Stimulated activated naive CD8-positive, alpha-beta T cell treated with anti-CD3 and anti-CD28 coated beads, Interleukin-15, Interleukin-2, amounts not matched to agents 100 ng/mL and 50 ng/mL, for 24 hours (primary cell): ENCODE results near the gene BORCS5.
"Not testable (repeated sequence)": the region's sequence is repeated elsewhere in the genome, so short reads cannot be mapped to it uniquely, and the experiment has no call there.

Experiments
- H3K27ac Mint-ChIP-seq: one replicate; pipeline ENCODE4 v1.8.0; 2021; ENCODE audit warnings: mild to moderate bottlenecking, mixed read lengths
- H3K27me3 Mint-ChIP-seq: one replicate; pipeline ENCODE4 v1.8.0; 2021; ENCODE audit warnings: mixed read lengths
- H3K36me3 Mint-ChIP-seq: one replicate; pipeline ENCODE4 v1.8.0; 2021; ENCODE audit warnings: low read depth, mixed read lengths
- H3K4me1 Mint-ChIP-seq: one replicate; pipeline ENCODE4 v1.8.0; 2021; ENCODE audit warnings: low read depth, mixed read lengths
- H3K4me3 Mint-ChIP-seq: one replicate; pipeline ENCODE4 v1.8.0; 2021; ENCODE audit warnings: mild to moderate bottlenecking, mixed read lengths
- H3K9me3 Mint-ChIP-seq: one replicate; pipeline ENCODE4 v1.8.0; 2021; ENCODE audit warnings: mixed read lengths

The BORCS5 gene

DNA sequence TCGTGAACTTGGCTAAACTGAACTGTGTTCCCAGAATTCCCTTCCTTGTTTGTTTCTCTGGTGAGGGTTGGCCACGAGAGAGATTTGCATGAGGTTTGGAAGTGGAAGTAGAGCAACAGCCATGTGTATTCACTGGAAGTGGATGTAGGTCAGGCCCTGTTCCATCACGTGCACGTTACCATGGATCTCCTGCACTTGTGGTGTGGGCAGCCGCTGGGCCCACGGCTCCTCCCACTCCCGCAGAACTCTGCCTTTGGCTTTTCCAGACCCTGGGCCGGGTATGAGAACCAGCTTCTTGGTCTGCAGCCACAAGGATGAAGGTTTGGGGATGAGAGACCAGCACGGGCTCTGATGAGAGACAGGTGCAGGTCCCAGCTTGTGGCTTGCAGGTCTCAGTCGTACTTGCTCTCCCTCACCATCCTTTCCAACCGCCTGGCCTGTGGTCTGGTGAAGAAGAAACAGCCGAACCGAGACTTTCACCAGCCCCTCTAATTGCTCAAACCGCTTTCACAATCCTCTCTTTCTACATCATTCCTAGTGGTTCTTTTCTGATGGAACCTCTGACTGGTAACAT, 110.9 kb downstream of the BORCS5 start:
- Mint-ChIP-seq H3K27ac (peak overlapping the region; percentile 93), H3K36me3 (peaks cover 66% of the 10 kb centered on the region), H3K9me3 (peaks cover 3% of the 10 kb centered on the region), H3K4me3 (peak overlapping the region; percentile 15), H3K27me3 (no peaks in the 10 kb centered on the region), H3K4me1 (peaks cover 83% of the 10 kb centered on the region)

DNA sequence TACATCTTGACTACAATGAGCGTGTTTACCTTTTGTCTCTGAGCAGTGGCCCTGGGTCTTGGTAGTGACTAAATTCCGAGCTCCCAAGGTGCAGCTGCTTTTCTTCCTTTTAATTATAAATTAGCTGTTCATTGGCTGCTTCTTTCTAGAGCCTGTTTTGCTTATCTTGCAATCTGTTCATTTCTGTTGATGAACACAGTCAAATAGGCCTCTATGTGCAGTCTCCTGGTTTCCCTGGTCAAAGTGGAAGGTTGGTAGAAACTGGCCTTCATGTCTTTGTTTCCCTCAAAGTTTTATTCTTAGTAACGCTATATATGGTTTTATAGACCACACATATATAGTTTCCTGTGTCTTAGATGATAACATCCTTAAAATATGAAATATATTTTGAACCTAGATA, 111.7 kb downstream of the BORCS5 start:
- Mint-ChIP-seq H3K27ac (peak overlapping the region; percentile 93), H3K4me1 (peaks cover 81% of the 10 kb centered on the region), H3K9me3 (peaks cover 3% of the 10 kb centered on the region), H3K36me3 (peaks cover 72% of the 10 kb centered on the region), H3K27me3 (no peaks in the 10 kb centered on the region), H3K4me3 (peak overlapping the region; percentile 38)

DNA sequence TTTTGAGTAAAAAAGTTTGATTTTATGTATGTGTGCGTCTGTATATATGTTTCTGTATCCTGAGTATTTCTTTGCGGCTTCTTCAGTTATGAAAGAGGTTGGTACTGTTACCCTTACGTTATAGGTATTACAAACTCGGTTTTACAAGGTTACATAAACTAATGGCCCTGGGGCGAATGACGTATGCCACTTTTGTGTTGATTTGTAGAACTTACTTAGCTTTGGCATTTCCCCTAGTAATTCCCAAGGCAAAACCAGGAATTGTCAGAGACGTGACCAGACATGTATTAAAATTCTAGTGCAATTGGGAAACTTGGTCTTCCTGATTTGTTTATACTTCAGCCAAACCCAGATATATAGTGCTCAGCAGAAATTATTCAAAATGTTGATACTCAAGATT, 112.5 kb downstream of the BORCS5 start:
- H3K4me1 Mint-ChIP-seq: peaks cover 85% of the 10 kb centered on the region
- H3K9me3 Mint-ChIP-seq: peaks cover 3% of the 10 kb centered on the region
- no peaks in the 10 kb centered on the region for H3K27me3 Mint-ChIP-seq
- H3K4me3 Mint-ChIP-seq: no peak overlapping the region
- H3K36me3 Mint-ChIP-seq: peaks cover 75% of the 10 kb centered on the region
- H3K27ac Mint-ChIP-seq: peak overlapping the region; percentile 26

DNA sequence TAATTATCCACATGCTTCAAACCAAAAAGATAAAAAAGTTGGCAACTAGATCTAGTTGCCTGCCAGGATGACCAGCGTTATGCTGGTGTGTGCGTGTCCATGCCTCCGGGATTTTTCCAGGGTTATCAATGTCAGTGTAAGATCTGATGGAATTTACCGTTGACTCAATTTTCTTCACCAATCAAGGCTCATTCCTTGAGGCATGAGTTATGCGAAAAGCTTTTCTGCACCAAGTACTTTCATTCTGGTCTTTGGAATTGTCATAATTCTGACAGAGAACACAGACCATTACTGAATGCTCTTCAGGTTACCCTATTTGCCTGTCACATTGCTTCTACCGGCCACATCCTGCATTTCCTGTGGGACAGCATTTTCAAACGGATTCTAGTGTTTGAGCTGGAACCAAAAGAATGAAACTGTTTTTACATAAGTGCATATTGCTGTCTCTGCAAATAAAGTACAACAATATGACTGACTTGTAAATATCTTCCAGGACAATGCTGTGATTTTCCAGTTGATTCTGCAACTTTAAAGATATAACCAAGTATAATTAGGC, 114.0 kb downstream of the BORCS5 start:
- Mint-ChIP-seq H3K4me1 (peaks cover 85% of the 10 kb centered on the region), H3K9me3 (peaks cover 3% of the 10 kb centered on the region), H3K27ac (peak overlapping the region; percentile 6), H3K36me3 (peaks cover 79% of the 10 kb centered on the region), H3K27me3 (no peaks in the 10 kb centered on the region), H3K4me3 (no peak overlapping the region)

DNA sequence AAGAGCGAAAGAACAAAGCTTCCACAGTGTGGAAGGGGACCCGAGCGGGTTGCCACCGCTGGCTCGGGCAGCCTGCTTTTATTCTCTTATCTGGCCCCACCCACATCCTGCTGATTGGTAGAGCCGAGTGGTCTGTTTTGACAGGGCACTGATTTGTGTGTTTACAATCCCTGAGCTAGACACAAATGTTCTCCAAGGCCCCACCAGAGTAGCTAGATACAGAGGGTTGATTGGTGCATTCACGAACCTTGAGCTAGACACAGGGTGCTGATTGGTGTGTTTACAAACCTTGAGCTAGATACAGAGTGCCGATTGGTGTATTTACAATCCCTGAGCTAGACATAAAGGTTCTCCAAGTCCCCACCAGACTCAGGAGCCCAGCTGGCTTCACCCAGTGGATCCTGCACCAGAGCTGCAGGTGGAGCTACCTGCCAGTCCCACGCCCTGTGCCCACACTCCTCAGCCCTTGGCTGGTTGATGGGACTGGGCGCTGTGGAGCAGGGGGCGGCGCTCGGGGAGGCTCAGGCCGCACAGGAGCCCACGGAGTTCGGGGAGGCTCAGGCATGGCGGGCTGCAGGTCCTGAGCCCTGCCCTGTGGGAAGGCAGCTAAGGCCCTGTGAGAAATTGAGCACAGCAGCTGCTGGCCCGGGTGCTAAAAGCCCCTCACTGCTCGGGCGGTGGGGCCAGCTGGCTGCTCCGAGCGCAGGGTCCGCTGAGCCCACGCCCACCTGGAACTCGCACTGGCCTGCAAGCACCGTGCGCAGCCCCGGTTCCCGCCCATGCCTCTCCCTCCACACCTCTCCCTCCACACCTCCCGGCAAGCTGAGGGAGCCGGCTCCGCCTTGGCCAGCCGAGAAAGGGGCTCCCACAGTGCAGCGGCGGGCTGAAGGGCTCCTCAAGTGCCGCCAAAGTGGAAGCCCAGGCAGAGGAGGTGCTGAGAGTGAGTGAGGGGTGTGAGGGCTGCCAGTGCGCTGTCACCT, 115.4 kb downstream of the BORCS5 start:
- not testable (repeated sequence) for H3K4me3 Mint-ChIP-seq, H3K9me3 Mint-ChIP-seq, H3K27me3 Mint-ChIP-seq, H3K27ac Mint-ChIP-seq
- Mint-ChIP-seq H3K4me1 (peaks cover 81% of the 10 kb centered on the region), H3K36me3 (peaks cover 83% of the 10 kb centered on the region)

DNA sequence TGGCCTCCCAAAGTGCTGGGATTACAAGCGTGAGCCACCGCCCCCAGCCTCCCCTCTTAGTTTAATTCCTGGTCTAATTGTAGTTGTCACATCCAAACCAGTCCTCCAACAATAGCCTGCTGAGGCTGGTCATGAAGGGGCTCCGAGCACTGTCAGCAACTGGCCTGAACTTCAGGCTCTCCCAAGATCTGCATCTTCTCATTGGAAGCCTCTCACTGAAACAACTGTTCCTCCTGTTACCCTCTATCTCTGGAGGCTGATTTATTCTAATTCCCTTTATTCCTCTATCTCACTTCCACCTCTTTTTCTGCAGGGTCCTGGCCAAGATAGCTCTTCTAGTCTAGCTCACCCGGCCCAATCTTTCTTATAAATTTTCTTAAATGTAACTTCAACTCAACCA, 116.3 kb downstream of the BORCS5 start:
- Mint-ChIP-seq H3K4me1 (peaks cover 76% of the 10 kb centered on the region), H3K27ac (peak overlapping the region; percentile 100), H3K36me3 (peaks cover 83% of the 10 kb centered on the region), H3K4me3 (no peak overlapping the region), H3K27me3 (no peaks in the 10 kb centered on the region), H3K9me3 (peaks cover 3% of the 10 kb centered on the region)

DNA sequence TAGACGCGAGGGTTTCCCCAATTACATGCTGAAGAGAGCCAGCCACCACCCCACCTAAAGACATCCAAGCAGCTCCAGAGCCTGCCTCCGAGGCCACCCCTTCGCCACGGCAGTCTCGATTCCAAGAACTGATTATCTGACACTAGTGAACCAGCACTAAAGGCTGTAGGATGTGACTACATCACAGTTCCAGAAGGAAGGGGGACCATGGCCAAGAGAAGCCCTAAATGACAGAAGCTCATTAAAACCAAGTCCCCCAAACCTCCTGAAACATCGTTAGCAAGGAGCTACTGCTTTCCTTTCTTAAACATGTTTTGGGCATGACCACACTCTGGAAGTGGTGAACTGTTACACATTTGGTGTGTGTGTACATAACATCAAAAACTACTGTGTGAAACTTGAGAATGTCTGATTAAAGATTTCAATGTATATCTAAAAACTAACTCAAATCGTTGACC, 117.6 kb downstream of the BORCS5 start:
- Mint-ChIP-seq H3K27ac (peak overlapping the region; percentile 100), H3K4me3 (peak overlapping the region; percentile 73), H3K4me1 (peaks cover 75% of the 10 kb centered on the region), H3K9me3 (peaks cover 3% of the 10 kb centered on the region), H3K36me3 (peaks cover 85% of the 10 kb centered on the region), H3K27me3 (no peaks in the 10 kb centered on the region)

DNA sequence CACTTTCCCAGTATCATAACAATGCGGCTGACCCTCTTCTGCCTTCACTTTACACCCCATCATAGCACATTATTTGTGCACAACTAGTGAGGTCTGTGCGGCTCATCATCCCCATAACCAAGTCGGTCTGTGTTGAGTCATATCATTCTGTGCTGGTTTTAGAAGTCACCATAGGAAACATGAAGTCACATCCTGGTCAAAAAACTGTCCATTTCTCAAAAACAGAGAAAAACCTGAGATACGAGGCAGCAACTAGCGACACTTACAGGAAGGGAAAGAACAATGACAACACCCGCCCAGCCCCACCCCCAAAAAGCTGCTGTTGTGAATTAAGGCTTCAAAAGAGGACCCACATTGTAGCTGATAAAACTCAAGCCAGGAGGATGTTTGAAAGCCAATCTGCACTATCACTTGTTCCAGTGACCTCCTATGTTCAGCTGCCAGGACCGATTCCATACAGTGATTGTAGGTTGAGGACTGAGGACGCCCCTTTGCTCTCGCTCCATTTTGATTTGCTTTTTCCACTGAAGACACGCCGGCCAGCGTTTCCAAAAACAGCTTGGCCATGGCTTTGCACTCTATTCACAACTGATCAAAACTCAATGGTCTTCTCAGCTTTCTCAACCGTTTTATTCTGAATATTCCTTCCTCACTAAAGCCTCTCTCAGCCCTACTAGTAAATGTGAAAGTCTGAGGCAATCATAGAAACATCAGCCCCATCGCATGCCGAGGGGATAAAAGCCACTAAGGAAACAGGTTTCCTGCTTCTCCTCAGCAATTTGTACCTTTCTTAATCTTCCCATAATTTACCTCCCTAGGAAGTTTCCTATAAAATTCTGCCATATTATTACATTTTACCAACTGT, 118.3 kb downstream of the BORCS5 start:
- Mint-ChIP-seq H3K4me1 (peaks cover 78% of the 10 kb centered on the region), H3K36me3 (peaks cover 86% of the 10 kb centered on the region), H3K9me3 (peaks cover 3% of the 10 kb centered on the region), H3K27ac (peak overlapping the region; percentile 100), H3K27me3 (no peaks in the 10 kb centered on the region), H3K4me3 (peak overlapping the region; percentile 73)

DNA sequence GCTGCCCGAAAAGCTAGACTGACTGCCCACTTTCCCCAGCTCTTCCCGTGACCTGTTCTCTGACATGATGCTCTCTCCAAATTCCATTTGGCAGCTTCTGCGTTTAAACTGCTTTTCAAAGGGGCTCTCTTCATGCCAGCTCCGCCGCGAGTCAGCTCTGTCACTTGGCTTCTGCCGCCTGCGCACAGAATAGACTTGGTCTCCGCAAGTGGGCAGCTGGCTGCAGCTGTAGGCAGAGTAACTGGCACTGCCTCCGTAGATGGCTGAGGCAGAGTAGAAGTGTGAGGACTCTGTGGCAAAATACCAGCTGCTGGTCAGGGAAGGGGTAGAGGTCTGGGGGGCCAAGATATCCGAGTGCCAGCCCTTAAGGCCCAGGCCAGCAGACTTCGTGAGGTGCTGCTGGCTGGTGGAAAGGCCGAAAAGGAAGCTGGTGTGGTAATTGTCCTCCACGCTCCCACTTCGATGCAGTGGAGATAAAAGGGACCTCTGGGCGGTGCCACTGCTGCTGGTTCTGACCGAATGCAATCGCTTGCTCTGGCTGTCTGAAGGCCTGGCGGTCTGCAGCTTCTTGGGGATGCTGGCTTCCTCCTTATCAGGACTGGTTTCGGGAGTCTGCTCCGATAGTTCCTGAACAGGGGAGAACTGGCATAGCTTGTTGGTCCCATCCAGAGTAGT, 120.1 kb downstream of the BORCS5 start:
- Mint-ChIP-seq H3K27ac (peak overlapping the region; percentile 100), H3K4me1 (peaks cover 79% of the 10 kb centered on the region), H3K4me3 (no peak overlapping the region), H3K9me3 (no peaks in the 10 kb centered on the region), H3K27me3 (no peaks in the 10 kb centered on the region), H3K36me3 (peaks cover 70% of the 10 kb centered on the region)

DNA sequence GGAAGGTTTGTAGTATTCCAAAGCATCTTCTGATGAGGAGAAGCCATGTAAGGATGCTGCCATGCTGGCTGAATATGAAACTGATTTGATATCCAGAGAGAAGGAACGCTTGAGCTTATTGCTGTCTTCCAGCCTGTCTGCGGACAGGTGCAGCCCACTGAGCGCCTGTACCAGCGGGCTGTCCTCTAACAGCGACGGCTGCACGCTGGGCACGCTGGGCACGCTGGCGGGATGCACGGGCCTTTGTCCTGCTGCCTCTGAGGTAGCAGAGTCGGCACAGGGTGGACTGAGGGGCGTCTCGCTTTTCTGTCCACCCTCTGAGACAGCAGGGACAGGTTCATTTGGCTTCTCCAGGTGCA, 120.6 kb downstream of the BORCS5 start:
- Mint-ChIP-seq H3K36me3 (peaks cover 73% of the 10 kb centered on the region), H3K9me3 (no peaks in the 10 kb centered on the region), H3K4me1 (peaks cover 84% of the 10 kb centered on the region), H3K27ac (peak overlapping the region; percentile 30), H3K4me3 (peak overlapping the region; percentile 2), H3K27me3 (no peaks in the 10 kb centered on the region)

DNA sequence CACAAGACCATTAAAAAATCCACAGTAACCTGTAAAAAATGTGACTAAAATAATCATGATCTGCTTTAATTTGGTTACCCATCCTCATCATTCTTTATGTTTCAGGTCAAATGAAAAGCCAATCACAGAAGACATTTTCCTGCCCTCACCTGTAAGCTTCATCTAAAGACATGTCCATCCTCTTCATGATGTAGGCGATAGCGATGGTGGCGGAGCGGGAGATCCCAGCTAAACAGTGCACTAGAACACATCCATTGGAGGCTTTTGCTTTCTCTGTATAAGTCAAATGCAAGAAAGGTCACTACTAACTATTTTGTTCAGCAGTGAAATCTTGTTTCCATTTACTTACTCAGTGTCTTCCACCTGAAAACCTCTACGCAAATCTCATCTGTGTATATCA, 123.2 kb downstream of the BORCS5 start:
- Mint-ChIP-seq H3K4me3 (peak overlapping the region; percentile 47), H3K27me3 (no peaks in the 10 kb centered on the region), H3K27ac (peak overlapping the region; percentile 94), H3K4me1 (peaks cover 84% of the 10 kb centered on the region), H3K9me3 (no peaks in the 10 kb centered on the region), H3K36me3 (peaks cover 73% of the 10 kb centered on the region)

DNA sequence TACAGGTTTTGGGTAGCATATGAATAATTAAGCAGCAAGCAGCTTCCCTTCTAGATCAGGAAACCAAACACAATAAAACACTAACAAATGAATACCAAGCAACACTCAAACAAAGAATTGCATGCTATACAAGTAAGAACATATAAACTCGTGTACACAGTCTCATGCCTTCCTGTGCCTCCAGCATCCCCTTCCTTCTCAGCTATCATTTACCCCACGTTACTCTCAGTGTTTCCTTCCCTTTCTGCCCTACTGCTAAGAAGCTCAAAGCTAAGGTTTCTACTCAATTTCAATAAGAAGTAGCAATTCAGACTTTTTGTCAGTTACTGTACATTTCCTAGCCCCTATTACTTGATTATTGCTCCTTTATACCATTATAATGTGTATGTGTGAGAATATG, 124.8 kb downstream of the BORCS5 start:
- Mint-ChIP-seq H3K36me3 (peaks cover 73% of the 10 kb centered on the region), H3K27ac (peak overlapping the region; percentile 98), H3K4me1 (peaks cover 79% of the 10 kb centered on the region), H3K27me3 (no peaks in the 10 kb centered on the region), H3K4me3 (peak overlapping the region; percentile 4), H3K9me3 (no peaks in the 10 kb centered on the region)

DNA sequence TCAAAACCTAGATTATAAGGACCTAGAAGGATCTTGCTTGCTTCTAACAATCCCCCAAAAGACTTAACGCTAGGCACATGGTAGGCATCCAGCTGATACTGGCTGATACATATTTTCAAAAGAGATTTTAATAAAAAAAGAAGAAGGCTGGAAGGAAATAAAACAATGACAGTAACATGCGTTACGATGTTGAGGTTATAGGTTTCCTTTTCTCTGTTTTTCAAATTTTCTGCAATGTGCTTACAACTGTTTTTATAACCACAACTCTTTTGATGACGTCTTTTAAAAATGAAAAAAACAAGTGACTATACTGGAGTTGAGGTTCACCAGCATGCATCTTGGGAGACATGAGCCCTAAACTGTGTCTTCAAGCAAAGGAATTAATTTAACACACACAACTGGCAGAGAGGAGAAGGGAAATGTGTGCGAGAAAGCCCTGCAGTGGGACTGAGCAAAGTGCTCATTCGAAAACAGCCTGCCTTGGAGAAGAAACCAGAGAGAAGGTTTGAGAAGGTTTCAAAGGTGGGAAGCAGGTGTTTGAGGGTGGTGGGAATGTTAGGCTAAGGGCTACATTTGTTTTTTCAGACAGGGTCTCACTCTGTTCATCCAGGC, 125.4 kb downstream of the BORCS5 start:
- no peaks in the 10 kb centered on the region for H3K27me3 Mint-ChIP-seq
- peak overlapping the region; percentile 83 for H3K4me3 Mint-ChIP-seq
- no peaks in the 10 kb centered on the region for H3K9me3 Mint-ChIP-seq
- peaks cover 72% of the 10 kb centered on the region for H3K36me3 Mint-ChIP-seq
- H3K4me1 Mint-ChIP-seq: peaks cover 82% of the 10 kb centered on the region
- H3K27ac Mint-ChIP-seq: peak overlapping the region; percentile 98

DNA sequence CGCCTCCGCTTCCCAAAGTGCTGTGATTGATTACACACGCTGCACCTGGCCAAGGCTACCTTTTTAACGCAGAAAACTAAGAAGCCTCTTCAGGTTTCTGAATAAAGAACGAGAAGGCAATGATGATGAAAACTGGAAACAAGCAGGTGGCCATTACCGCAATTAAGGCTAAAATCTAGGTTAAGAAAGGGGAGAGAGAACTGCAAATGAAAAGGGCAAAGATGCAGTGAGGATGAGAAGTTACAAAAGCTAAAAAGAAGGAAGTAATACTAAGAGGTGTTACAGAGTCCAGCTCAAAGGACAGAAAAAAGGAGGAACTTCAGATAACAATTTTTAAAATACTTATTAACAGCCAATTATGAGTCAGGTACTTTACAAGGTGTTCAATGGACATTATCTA, 126.1 kb downstream of the BORCS5 start:
- H3K36me3 Mint-ChIP-seq: peaks cover 70% of the 10 kb centered on the region

More for the DNA sequence above, 126.1 kb downstream of the BORCS5 start:
- Mint-ChIP-seq H3K9me3 (no peaks in the 10 kb centered on the region), H3K4me1 (peaks cover 86% of the 10 kb centered on the region), H3K27ac (peak overlapping the region; percentile 98), H3K4me3 (peak overlapping the region; percentile 83), H3K27me3 (no peaks in the 10 kb centered on the region)
